K562 (cell line): ENCODE data around the gene BRCA1. TPM values are rescaled to one million over a fixed set of nuclear protein-coding genes. Genes with fewer than 3 reads are reported as not detected.

Source experiments
- ATF2 ChIP-seq: sonication (generic); formaldehyde crosslinking; IDR thresholded peaks from 2 replicates; pipeline ENCODE4 v1.8.1; 2022; ENCODE audit warnings: missing genetic modification reagents
- CBX1 ChIP-seq: sonication (generic); IDR thresholded peaks from 2 replicates; pipeline ENCODE4 v1.6.1; 2016; ENCODE audit warnings: antibody characterized with exemption, low read depth, mild to moderate bottlenecking
- CBX3 ChIP-seq, 2 experiments: IDR thresholded peaks; 1 replicate in 1 of 2; 2 replicates in 1 of 2; pipeline ENCODE4 v1.6.1; 2012; ENCODE audit warnings: inconsistent platforms in 2 of 2, low read length in 2 of 2, borderline replicate concordance in 1 of 2, control low read depth in 1 of 2
- CREB1 ChIP-seq, 2 experiments: sonication (generic) in 1 of 2; formaldehyde crosslinking in 1 of 2; IDR thresholded peaks; 2 replicates each; pipeline versions ENCODE4 v1.6.1 to v1.8.0; 2012 to 2022; ENCODE audit warnings: inconsistent platforms in 1 of 2, mild to moderate bottlenecking in 1 of 2, missing genetic modification reagents in 1 of 2, moderate library complexity in 1 of 2
- EGR1 ChIP-seq: fragments of 450-650 bp; conservative IDR thresholded peaks from 2 replicates; pipeline ENCODE4 v1.6.1; 2017; ENCODE audit warnings: mild to moderate bottlenecking
- ESRRB ChIP-seq: fragments of 250-450 bp; sonication (Bioruptor Pico); IDR thresholded peaks from 2 replicates; pipeline ENCODE4 v1.5.0; 2020; ENCODE audit warnings: mild to moderate bottlenecking, moderate library complexity, borderline replicate concordance
- FOXA1 ChIP-seq: fragments of 450-650 bp; IDR thresholded peaks from 2 replicates; pipeline ENCODE4 v1.6.1; 2016; ENCODE audit warnings: mild to moderate bottlenecking, borderline replicate concordance
- FOXM1 ChIP-seq, 2 experiments: fragments of 450-650 bp in 1 of 2; sonication (generic) in 1 of 2; formaldehyde crosslinking in 1 of 2; IDR thresholded peaks; 2 replicates each; pipeline versions ENCODE4 v1.6.1 to v1.9.0; 2017 to 2022; ENCODE audit warnings: low read depth in 2 of 2, mild to moderate bottlenecking in 2 of 2, missing genetic modification reagents in 1 of 2, moderate library complexity in 1 of 2
- GTF2E2 ChIP-seq: fragments of 200-800 bp; sonication (Bioruptor generic); IDR thresholded peaks from 2 replicates; pipeline ENCODE4 v1.6.1; 2016; ENCODE audit warnings: missing genetic modification characterization, missing compliant biosample characterization
- HNRNPH1 ChIP-seq: fragments of 200-400 bp; formaldehyde crosslinking; optimal IDR thresholded peaks from 2 replicates; pipeline ENCODE3; 2017; ENCODE audit warnings: low read depth, mild to moderate bottlenecking, low read length, moderate library complexity
- ILF3 ChIP-seq: fragments of 450-650 bp; IDR thresholded peaks from 2 replicates; pipeline ENCODE4 v1.6.1; 2018; ENCODE audit warnings: antibody characterized with exemption, mild to moderate bottlenecking, moderate library complexity, borderline replicate concordance
- NCOA2 ChIP-seq, 2 experiments: fragments of 450-650 bp; IDR thresholded peaks; 2 replicates each; pipeline ENCODE4 v1.6.1; 2018; ENCODE audit warnings: mild to moderate bottlenecking in 2 of 2, moderate library complexity in 1 of 2; ENCODE audit not compliant: partially characterized antibody in 2 of 2
- PHTF2 ChIP-seq: fragments of 250-450 bp; sonication (Bioruptor Pico); IDR thresholded peaks from 2 replicates; pipeline ENCODE4 v1.5.0; 2021; ENCODE audit warnings: mild to moderate bottlenecking
- RBM34 ChIP-seq: fragments of 200-400 bp; formaldehyde crosslinking; IDR thresholded peaks from 2 replicates; pipeline ENCODE4 v1.6.1; 2018; ENCODE audit warnings: low read length, borderline replicate concordance; ENCODE audit not compliant: insufficient read depth
- REST ChIP-seq, 2 experiments: fragments of 450-650 bp; formaldehyde crosslinking in 1 of 2; IDR thresholded peaks; 2 replicates each; pipeline versions ENCODE4 v1.4.0 to v1.6.1; 2014 to 2020; ENCODE audit warnings: mild to moderate bottlenecking in 2 of 2, borderline replicate concordance in 1 of 2, low read depth in 1 of 2
- XRCC4 ChIP-seq: IDR thresholded peaks from one replicate; pipeline ENCODE4 v1.6.1; 2011; ENCODE audit not compliant: insufficient read depth, insufficient read length; ENCODE audit errors: extremely low read depth
- polyA plus RNA-seq, 8 experiments: library from polyadenylated mRNA; depleted of rRNA in 4 of 8; stranded (reverse) in 5 of 8; unstranded in 3 of 8; fragments of >200 nt; fragmentation: Nextera tagmentation in 2 of 8; fragmentation: Illumina TruSeq in 1 of 8; extraction: Ambion mirVana in 2 of 8; extraction: Trizol in 1 of 8; gene quantifications; 2 replicates each; pipeline versions ENCODE4 v1.2.1 to v1.2.3, GENCODE V29; 2011 to 2014; ENCODE audit warnings: inconsistent platforms in 1 of 8, missing spikeins in 1 of 8
- total RNA-seq, 7 experiments: library from RNA; depleted of rRNA in 6 of 7; stranded (reverse); fragments of >200 nt in 6 of 7; fragmentation: Illumina TruSeq in 2 of 7; extraction: Trizol in 2 of 7; gene quantifications; 2 replicates each; pipeline versions ENCODE4 v1.2.1 to v1.2.3, GENCODE V29; 2011 to 2021; ENCODE audit warnings: low replicate concordance in 1 of 7

The BRCA1 gene
- total and polyA plus RNA-seq, 9 of the 15 experiments (the other 6 are each of a cell fraction or from before 2014, with no cell fraction given): 25.9 to 95.3 (median 62.3) TPM

GRCh38 chr17:43170766-43171585 is 45.8 kb upstream of the BRCA1 start, which contains the start of gene NBR1 (continued):
- TF ChIP-seq XRCC4 (no peak), NCOA2 (IDR thresholded peaks at IDR 0.05; ENCODE audit: partially characterized antibody in 2 of 2) (no peak), FOXM1 (IDR thresholded peaks at IDR 0.05; ENCODE audit: low read depth) (no peak; the same call in 1 of the 2 replicates), FOXM1 (CRISPR knock-in tag; IDR thresholded peaks at IDR 0.05; ENCODE audit: low read depth) (no peak), GTF2E2 (tag) (no peak), RBM34 (no peak), CBX1 (no peak), HNRNPH1 (no peak), FOXA1 (no peak), EGR1 (peak; percentile 53; the same call in 1 of the 2 replicates), CREB1 (IDR thresholded peaks at IDR 0.05) (no peak), CREB1 (CRISPR knock-in tag; IDR thresholded peaks at IDR 0.05) (peak; percentile 65; the same call in 1 of the 2 replicates), PHTF2 (CRISPR knock-in tag) (no peak), CBX3 (IDR thresholded peaks at IDR 0.05; ENCODE audit: borderline replicate concordance in 1 of 2, low read length in 2 of 2) (peak in 1 of 2 experiments; percentile 58; a peak in 1 of 3 replicates), ATF2 (CRISPR knock-in tag) (no peak), ILF3 (no peak), ESRRB (no peak), REST (IDR thresholded peaks at IDR 0.05; ENCODE audit: borderline replicate concordance) (no peak), REST (CRISPR knock-in tag; IDR thresholded peaks at IDR 0.05; ENCODE audit: low read depth) (no peak)
